ENCODE data around the gene GTF2E1. TPM values are rescaled to one million over a fixed set of nuclear protein-coding genes. Genes with fewer than 3 reads are reported as not detected.
"Not testable (repeated sequence)": the region's sequence is repeated elsewhere in the genome, so short reads cannot be mapped to it uniquely, and the experiment has no call there.

Gene GTF2E1
- total and polyA plus RNA-seq, 2 donors (not counting 1 experiment from before 2014, with no cell fraction given) = 6.0 to 24.7 TPM

DNA sequence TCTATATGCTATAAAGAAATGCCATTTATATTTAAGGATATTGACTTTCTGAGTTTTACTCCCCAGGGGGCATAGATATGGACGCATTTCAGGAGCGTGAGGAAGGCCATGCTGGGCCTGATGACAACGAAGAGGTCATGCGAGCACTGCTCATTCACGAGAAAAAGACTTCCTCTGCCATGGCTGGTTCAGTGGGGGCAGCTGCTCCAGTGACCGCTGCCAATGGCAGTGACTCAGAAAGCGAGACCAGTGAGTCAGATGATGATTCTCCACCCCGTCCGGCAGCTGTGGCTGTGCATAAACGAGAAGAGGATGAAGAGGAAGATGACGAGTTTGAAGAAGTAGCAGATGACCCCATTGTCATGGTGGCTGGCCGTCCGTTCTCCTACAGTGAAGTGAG is 38.4 kb downstream of the GTF2E1 start:
- Histone ChIP-seq H3K36me3 (replicated peaks in 1 of 2; ENCODE audit: control extremely low read depth in 1 of 2, control insufficient read depth in 1 of 2, extremely low read depth in 1 of 2, insufficient read depth in 2 of 2, low read length in 1 of 2) (peaks cover 4 to 32% of the 10 kb centered on the region in 2 experiments), H3K9me3 (ENCODE audit: control extremely low read depth in 1 of 3, control insufficient read depth in 2 of 3, insufficient read depth in 1 of 3, low read length in 2 of 3) (no peaks in the 10 kb centered on the region), H3K27me3 (replicated peaks in 1 of 4; ENCODE audit: control extremely low read depth in 1 of 4, control insufficient read depth in 3 of 4, insufficient read depth in 4 of 4, low read length in 3 of 4) (no peaks in the 10 kb centered on the region), H2AFZ (ENCODE audit: insufficient read depth, low read depth, low read length, poor library complexity, severe bottlenecking) (no peak overlapping the region), H3K4me3 (ENCODE audit: control extremely low read depth in 1 of 5, extremely low read depth in 1 of 5, insufficient read depth in 1 of 5, low read depth in 2 of 5, low read length in 4 of 5) (no peak overlapping the region), H3K4me2 (replicated peaks; ENCODE audit: low read depth, low read length, poor library complexity, severe bottlenecking) (no peak overlapping the region), H4K20me1 (ENCODE audit: control insufficient read depth, insufficient read depth, low read length, poor library complexity, severe bottlenecking) (no peaks in the 10 kb centered on the region), H3K9ac (ENCODE audit: low read length) (no peak overlapping the region), H3K27ac (ENCODE audit: low read length in 2 of 2) (no peak overlapping the region), H3K79me2 (ENCODE audit: control insufficient read depth, insufficient read depth, low read length) (no peaks in the 10 kb centered on the region), H3K4me1 (ENCODE audit: control insufficient read depth in 2 of 2, insufficient read depth in 2 of 2, low read length in 2 of 2) (no peaks in the 10 kb centered on the region)
- DNase-seq (no peak), ATAC-seq (ENCODE audit: low read depth) (no peak)
- no peak for TF ChIP-seq CTCF (IDR thresholded peaks at IDR 0.05)
- TF ChIP-seq EZH2 (IDR thresholded peaks at IDR 0.05; ENCODE audit: borderline replicate concordance, insufficient read depth, low read depth, low read length, poor library complexity, severe bottlenecking) = no peak
- Mint-ChIP-seq H3K27ac (no peak overlapping the region), H3K9me3 (ENCODE audit: insufficient read depth) (no peaks in the 10 kb centered on the region), H3K4me3 (no peak overlapping the region), H3K4me1 (peaks cover 7% of the 10 kb centered on the region), H3K27me3 (no peaks in the 10 kb centered on the region)
- intact Hi-C loops (cut with micrococcal nuclease) = no loop called here
- ChIA-PET POLR2A (no interaction called here), CTCF (interaction anchor here (1.1 to 2.2 kb wide), 2 partner anchors 14 to 220 kb away, joined by 3 to 9 read pairs; no protein-coding TSS in a partner anchor)
- 74% methylated on average over 13 of the region's 13 CpGs for WGBS (ENCODE audit: insufficient coverage)

- DNase-seq; H3K9me3 Mint-ChIP-seq (ENCODE audit: insufficient read depth); H4K20me1 ChIP-seq (ENCODE audit: control insufficient read depth, insufficient read depth, low read length, poor library complexity, severe bottlenecking); H3K4me1 ChIP-seq (ENCODE audit: control insufficient read depth in 2 of 2, insufficient read depth in 2 of 2, low read length in 2 of 2); H2AFZ ChIP-seq (ENCODE audit: insufficient read depth, low read depth, low read length, poor library complexity, severe bottlenecking); H3K4me3 Mint-ChIP-seq; H3K27me3 Mint-ChIP-seq; intact Hi-C loops (cut with micrococcal nuclease); H3K4me3 ChIP-seq (ENCODE audit: control extremely low read depth in 1 of 5, extremely low read depth in 1 of 5, insufficient read depth in 1 of 5, low read depth in 2 of 5, low read length in 4 of 5); H3K79me2 ChIP-seq (ENCODE audit: control insufficient read depth, insufficient read depth, low read length); POLR2A ChIA-PET; H3K27ac Mint-ChIP-seq; H3K4me2 ChIP-seq (replicated peaks; ENCODE audit: low read depth, low read length, poor library complexity, severe bottlenecking); H3K9ac ChIP-seq (ENCODE audit: low read length); H3K27me3 ChIP-seq (replicated peaks in 1 of 4; ENCODE audit: control extremely low read depth in 1 of 4, control insufficient read depth in 3 of 4, insufficient read depth in 4 of 4, low read length in 3 of 4); ATAC-seq (ENCODE audit: low read depth); H3K9me3 ChIP-seq (ENCODE audit: control extremely low read depth in 1 of 3, control insufficient read depth in 2 of 3, insufficient read depth in 1 of 3, low read length in 2 of 3); H3K27ac ChIP-seq (ENCODE audit: low read length in 2 of 2): not testable (repeated sequence)
- CTCF ChIA-PET = interaction anchor here (2.8 kb wide), 1 partner anchor 9 kb away, joined by 12 read pairs; no protein-coding TSS in a partner anchor
- 76% methylated on average over 4 of the region's 5 CpGs for WGBS (ENCODE audit: insufficient coverage)
- H3K36me3 ChIP-seq (replicated peaks in 1 of 2; ENCODE audit: control extremely low read depth in 1 of 2, control insufficient read depth in 1 of 2, extremely low read depth in 1 of 2, insufficient read depth in 2 of 2, low read length in 1 of 2) = peaks cover 3 to 12% of the 10 kb centered on the region in 2 experiments
- H3K4me1 Mint-ChIP-seq = peaks cover 15% of the 10 kb centered on the region
Observed at GRCh38 chr3:120785832-120786231, 43.3 kb downstream of the GTF2E1 start.

All from B cell (primary cell).